Smooth muscle cell (in vitro differentiated cells): ENCODE measurements around the gene TNNI2. TPM values are rescaled to one million over a fixed set of nuclear protein-coding genes. Genes with fewer than 3 reads are reported as not detected.

Experiments used
- DNase-seq: peaks from one replicate; lab custom pipeline; 2025; ENCODE audit not compliant: unreplicated experiment; lab: John Stamatoyannopoulos, UW
- H2AFZ ChIP-seq: fragments of 200-600 bp; sonication (generic); 2 replicates; pipeline ENCODE4 v1.6.0; 2016; ENCODE audit warnings: antibody characterized with exemption, low read depth, mild to moderate bottlenecking
- H3F3A ChIP-seq: fragments of 200-600 bp; sonication (generic); 2 replicates; pipeline ENCODE4 v1.6.0; 2017; ENCODE audit warnings: antibody characterized with exemption, low read depth
- H3K27ac ChIP-seq: fragments of 200-600 bp; sonication (generic); 2 replicates; pipeline ENCODE4 v1.5.1; 2016; ENCODE audit warnings: low read depth, mild to moderate bottlenecking
- H3K27me3 ChIP-seq: fragments of 200-600 bp; sonication (generic); 2 replicates; pipeline ENCODE4 v1.6.1; 2016; ENCODE audit warnings: low read depth, mild to moderate bottlenecking
- H3K36me3 ChIP-seq: fragments of 200-600 bp; sonication (generic); 2 replicates; pipeline ENCODE4 v1.5.1; 2016; ENCODE audit warnings: low read depth
- H3K4me1 ChIP-seq: fragments of 200-600 bp; sonication (generic); 2 replicates; pipeline ENCODE4 v1.5.1; 2016; ENCODE audit warnings: low read depth
- H3K4me2 ChIP-seq: fragments of 200-600 bp; sonication (generic); 2 replicates; pipeline ENCODE4 v1.6.0; 2016; ENCODE audit warnings: mild to moderate bottlenecking
- H3K4me3 ChIP-seq: fragments of 200-600 bp; sonication (generic); 2 replicates; pipeline ENCODE4 v1.5.1; 2016; ENCODE audit warnings: mild to moderate bottlenecking
- H3K79me2 ChIP-seq: fragments of 200-600 bp; sonication (generic); 2 replicates; pipeline ENCODE4 v1.6.0; 2016; ENCODE audit warnings: low read depth, mild to moderate bottlenecking
- H3K9ac ChIP-seq: fragments of 200-600 bp; sonication (generic); 2 replicates; pipeline ENCODE4 v1.6.0; 2016; ENCODE audit warnings: low read depth
- H3K9me3 ChIP-seq: fragments of 200-600 bp; sonication (generic); replicated peaks from 2 replicates; pipeline ENCODE4 v1.5.1; 2016; ENCODE audit warnings: low read depth
- H4K20me1 ChIP-seq: fragments of 200-600 bp; sonication (generic); 2 replicates; pipeline ENCODE4 v1.6.0; 2016; ENCODE audit warnings: low read depth
- CTCF ChIP-seq: fragments of 200-600 bp; sonication (generic); IDR thresholded peaks from 2 replicates; pipeline ENCODE4 v1.5.1; 2017; ENCODE audit warnings: borderline replicate concordance, mild to moderate bottlenecking, antibody characterized with exemption; ENCODE audit not compliant: insufficient read depth, poor library complexity, severe bottlenecking
- WGBS: methylation state at CpG from one replicate; pipeline ENCODE4 v1.1.7; 2016; ENCODE audit warnings: low lambda C conversion rate; 5-methylcytosine and 5-hydroxymethylcytosine counted together
- polyA plus RNA-seq: library from polyadenylated mRNA; unstranded; fragments of >200 nt; fragmentation: Nextera tagmentation; extraction: Ambion mirVana; gene quantifications from 2 replicates; pipeline ENCODE4 v1.2.1, GENCODE V29; 2016
- total RNA-seq: library from RNA; depleted of rRNA; stranded (reverse); fragments of >200 nt; gene quantifications from 2 replicates; pipeline ENCODE4 v1.2.3, GENCODE V29; 2014

Gene TNNI2
- total and polyA plus RNA-seq, 2 experiments from 2014 or later: 0.94 to 1.2 TPM

- no peak for TF ChIP-seq CTCF
- H3K9me3 ChIP-seq: no peaks in the 10 kb centered on the region
- no peak for DNase-seq
- H3K4me2 ChIP-seq: no peak overlapping the region
- no peaks in the 10 kb centered on the region for H4K20me1 ChIP-seq
- WGBS: 84% methylated on average over 25 of the region's 34 CpGs
- H3K79me2 ChIP-seq: no peaks in the 10 kb centered on the region
- no peak overlapping the region for H3K9ac ChIP-seq
- peaks cover 3% of the 10 kb centered on the region for H3K4me1 ChIP-seq
- H3K36me3 ChIP-seq: no peaks in the 10 kb centered on the region
- H3K4me3 ChIP-seq: no peak overlapping the region
- no peaks in the 10 kb centered on the region for H3F3A ChIP-seq
- H3K27ac ChIP-seq: no peak overlapping the region
- H2AFZ ChIP-seq: no peak overlapping the region
- no peaks in the 10 kb centered on the region for H3K27me3 ChIP-seq
Measured at GRCh38 chr11:1869427-1870325, 30.9 kb downstream of the TNNI2 start.

GRCh38 chr11:1870326-1870696 lies 31.5 kb downstream of the TNNI2 start:
- WGBS: 94% methylated on average over 12 of the region's 12 CpGs
- DNase-seq: no peak
- no peak overlapping the region for H3K4me2 ChIP-seq
- no peaks in the 10 kb centered on the region for H3K79me2 ChIP-seq
- no peak overlapping the region for H3K9ac ChIP-seq
- H2AFZ ChIP-seq: no peak overlapping the region
- no peaks in the 10 kb centered on the region for H3K4me1 ChIP-seq
- no peak overlapping the region for H3K4me3 ChIP-seq
- H4K20me1 ChIP-seq: no peaks in the 10 kb centered on the region
- H3K36me3 ChIP-seq: no peaks in the 10 kb centered on the region
- H3F3A ChIP-seq: no peaks in the 10 kb centered on the region
- no peak overlapping the region for H3K27ac ChIP-seq
- no peaks in the 10 kb centered on the region for H3K9me3 ChIP-seq
- H3K27me3 ChIP-seq: no peaks in the 10 kb centered on the region
- no peak for TF ChIP-seq CTCF

GRCh38 chr11:1870721-1871466 lies 32.1 kb downstream of the TNNI2 start:
- WGBS: 80% methylated on average over 50 of the region's 50 CpGs
- Histone ChIP-seq H3K36me3 (no peaks in the 10 kb centered on the region), H3K27ac (no peak overlapping the region), H3K9ac (no peak overlapping the region), H3K27me3 (no peaks in the 10 kb centered on the region), H4K20me1 (no peaks in the 10 kb centered on the region), H3K4me2 (no peak overlapping the region), H3K4me3 (no peak overlapping the region), H3K79me2 (no peaks in the 10 kb centered on the region), H2AFZ (no peak overlapping the region), H3F3A (no peaks in the 10 kb centered on the region), H3K9me3 (no peaks in the 10 kb centered on the region), H3K4me1 (no peaks in the 10 kb centered on the region)
- no peak for DNase-seq
- no peak for TF ChIP-seq CTCF
